Stimulated activated CD4-positive, alpha-beta T cell treated with anti-CD3 and anti-CD28 coated beads, Interleukin-12 subunit alpha, Interleukin-12 subunit beta, amount 100 ng/mL, for 24 hours (primary cell): ENCODE results near the gene KRTAP6-2.

Experiments used
- DNase-seq, 2 experiments: peaks; one replicate each; pipeline ENCODE4 v3.0.0-alpha.2; 2020; ENCODE audit warnings: low read depth in 2 of 2

The KRTAP6-2 gene

DNA sequence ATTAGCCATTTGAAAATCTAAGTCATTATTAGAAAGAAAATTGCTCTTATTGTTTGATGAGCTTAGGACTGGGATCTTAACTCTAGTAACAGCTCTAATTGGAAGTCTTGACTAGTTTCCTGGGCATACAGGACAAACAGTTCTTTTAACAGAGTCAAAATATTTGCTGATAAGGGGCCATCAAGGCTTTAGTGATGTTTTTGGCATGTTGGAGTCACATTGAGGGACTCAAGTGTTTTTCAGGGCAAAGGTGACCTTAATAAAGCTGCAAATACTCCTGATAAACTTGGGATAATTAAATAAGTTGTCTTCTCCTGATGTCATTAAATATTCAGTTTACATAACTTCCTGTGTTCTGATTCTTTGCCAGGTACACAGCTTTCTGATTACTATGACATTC is 31.1 kb downstream of the KRTAP6-2 start:
- no peak for DNase-seq

- DNase-seq, result no peak
These were observed 35.1 kb downstream of the KRTAP6-2 start for GRCh38 chr21:30563630-30564029.

GRCh38 chr21:30563072-30563471 is 35.6 kb downstream of the KRTAP6-2 start:
- DNase-seq, result no peak

- no peak for DNase-seq
These were observed 36.7 kb downstream of the KRTAP6-2 start for GRCh38 chr21:30561957-30562356.

DNA sequence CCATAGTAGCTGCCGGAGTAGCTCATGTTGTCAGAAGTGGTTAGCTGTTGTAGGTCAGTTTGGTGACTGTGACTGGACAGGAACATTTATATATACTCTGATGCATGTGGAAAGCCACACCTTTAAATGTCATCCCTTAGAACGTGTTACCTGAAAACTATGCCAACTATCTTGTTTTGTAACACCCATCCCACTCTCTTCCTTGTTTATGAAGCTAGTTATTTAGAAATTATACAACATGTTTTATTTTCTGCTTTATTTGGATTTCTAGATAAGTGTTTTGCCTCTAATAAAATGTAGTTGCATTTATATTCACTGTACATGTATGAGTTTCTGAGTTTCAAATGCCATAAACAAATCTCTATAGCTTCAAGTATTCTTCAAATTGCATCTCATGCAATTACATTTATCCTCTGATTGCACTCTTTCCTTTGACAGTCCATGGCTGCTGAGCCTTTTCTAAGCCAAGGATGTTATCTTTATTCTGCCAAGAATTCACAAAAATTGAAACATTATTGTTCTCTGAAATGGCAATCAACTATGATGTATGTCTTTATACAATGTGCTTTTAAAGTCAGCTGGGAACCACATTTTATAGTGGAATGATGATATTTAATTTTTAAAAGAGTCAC is 37.3 kb downstream of the KRTAP6-2 start, which contains the start of gene KRTAP19-7:
Gene KRTAP19-7, minus strand, starts transcription at position 51 of the 632 bp plus-strand sequence. Its CDS starts 25 bp downstream, at position 26.
- no peak for DNase-seq

GRCh38 chr21:30555095-30555494 is 43.6 kb downstream of the KRTAP6-2 start:
- DNase-seq, result no peak

DNA sequence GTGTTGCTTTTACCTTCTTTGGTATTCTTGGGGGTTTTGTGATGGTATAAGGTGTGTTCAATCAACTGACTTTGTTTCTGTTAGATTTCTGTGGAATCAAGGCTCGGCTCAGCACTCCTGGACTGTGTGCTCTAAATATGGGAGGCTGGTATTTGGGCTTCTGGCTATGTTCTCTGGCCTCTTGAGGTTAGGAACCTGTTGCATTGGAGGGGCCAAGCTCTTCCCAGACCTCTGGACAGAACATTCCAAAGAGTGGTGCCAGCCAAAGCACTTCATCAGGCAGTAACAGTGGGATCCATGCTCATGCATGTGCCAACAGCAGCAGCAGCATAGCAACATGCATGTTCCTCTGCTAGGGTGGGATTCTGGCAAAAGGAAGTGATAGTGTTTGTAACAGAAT is 45.9 kb downstream of the KRTAP6-2 start:
- no peak for DNase-seq
